GM21619 (cell line): ENCODE results near the gene PDZRN3.

ENCODE experiments used
- ATAC-seq: cut with Tn5 transposase; IDR thresholded peaks from one replicate; pipeline ENCODE4 v1.9.1; 2021; ENCODE audit not compliant: unreplicated experiment

The PDZRN3 gene

DNA sequence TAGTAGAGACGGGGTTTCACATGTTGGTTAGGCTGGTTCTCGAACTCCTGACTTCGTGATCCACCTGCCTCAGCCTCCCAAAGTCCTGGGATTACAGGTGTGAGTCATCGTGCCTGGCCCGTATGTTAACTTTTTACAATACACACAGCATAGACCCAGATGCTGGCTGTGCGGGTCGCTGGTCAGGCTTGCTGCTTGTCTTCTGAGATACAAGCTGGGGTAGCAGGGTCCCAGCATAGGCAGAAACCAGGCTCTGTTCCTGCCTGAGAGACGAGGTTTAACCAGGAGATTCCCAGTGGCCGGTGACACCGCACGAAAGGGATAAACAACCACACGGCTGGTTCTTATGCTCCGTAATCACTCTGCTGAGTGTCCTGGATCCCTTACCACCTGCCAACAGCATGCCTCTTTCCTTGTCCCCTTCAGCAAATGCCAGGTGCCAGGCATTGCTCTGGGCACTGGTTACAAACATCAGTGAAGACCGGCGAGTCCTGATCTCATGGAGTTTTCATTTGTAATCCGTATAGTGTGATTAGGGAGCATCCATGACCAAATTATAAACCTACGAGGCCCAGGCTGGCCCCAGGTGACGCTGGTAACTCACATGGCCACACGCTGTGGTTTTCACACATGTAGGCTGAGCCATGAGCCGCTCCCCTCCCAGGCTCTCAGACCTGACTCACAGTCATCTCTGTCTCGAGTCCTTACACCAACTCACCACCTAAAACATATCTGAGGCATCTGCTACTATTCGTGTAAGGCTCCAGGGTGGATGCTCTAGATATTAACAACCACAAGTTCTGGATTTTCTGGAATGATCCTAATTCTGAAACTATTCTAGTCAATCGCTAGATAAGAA is 125.7 kb downstream of the PDZRN3 start:
- peak; percentile 53 for ATAC-seq

DNA sequence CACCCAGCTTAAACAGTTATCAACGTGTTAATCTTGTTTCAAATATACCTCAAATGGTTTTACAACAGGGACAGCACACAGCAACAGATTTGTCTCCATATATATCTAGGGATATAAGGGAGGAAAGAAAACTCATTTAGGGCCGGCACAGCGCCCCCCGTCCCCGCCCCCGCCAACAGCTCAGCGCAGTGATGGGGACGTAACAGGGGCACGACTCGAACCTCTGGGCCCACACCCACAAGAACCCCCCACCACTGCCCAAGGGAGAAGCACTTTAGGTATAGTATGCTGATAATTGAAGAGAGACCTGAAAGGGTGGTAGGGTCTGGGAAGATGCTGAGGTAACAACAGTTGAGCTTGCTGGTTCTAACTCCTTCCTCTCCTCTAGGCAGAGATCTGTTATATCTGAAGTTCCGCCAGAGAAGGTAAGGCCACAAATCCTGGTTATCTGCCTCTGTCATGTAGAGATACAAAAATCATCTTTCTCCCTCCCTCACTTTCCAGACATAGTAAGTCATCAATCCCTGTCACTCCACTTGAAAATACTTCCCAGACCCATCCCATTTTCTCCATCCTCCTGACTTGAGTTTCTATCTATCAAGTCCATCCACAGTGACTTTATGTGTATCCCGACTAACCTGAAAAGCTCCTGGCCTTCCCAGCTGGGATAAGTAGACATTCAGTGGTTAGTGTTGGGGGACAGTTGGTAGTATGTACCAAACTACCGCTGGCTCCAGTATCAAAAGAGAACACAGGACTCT is 126.9 kb downstream of the PDZRN3 start:
- no peak for ATAC-seq

DNA sequence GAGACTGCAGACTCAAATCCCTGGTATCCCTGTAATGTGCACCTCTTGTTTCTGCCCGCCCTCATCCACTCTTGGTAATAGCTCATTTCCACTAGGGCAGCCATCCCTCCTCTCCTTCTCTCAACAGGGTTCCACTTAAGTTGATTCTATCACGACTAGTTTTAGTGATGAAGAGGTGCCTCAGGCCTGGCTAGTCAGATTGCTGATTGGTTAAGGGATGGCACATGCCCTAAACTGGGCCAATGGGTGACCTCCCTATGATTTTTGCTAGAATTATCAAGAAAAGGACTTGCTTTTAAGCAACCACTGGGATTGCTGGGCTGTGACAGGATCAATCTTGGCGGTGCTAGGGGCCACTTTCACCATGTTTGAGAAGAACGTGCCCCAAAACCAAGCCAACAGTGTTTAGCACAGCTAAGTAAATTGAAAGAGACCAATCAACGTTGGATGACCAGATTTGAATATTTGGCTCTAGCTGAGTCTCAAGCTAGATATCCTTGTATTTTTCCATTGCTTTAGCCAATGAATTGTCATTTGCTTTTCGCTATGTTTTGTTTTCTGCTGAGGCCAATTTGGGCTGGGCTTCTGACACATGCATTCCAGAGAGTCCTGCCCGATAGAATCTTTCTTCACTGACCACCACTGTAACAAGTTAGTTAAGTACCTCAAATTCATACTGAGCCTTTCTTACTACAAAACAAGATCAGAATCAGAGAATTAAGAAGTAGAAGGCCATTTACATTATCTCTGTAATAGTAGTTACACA is 131.0 kb downstream of the PDZRN3 start:
- ATAC-seq, result no peak

DNA sequence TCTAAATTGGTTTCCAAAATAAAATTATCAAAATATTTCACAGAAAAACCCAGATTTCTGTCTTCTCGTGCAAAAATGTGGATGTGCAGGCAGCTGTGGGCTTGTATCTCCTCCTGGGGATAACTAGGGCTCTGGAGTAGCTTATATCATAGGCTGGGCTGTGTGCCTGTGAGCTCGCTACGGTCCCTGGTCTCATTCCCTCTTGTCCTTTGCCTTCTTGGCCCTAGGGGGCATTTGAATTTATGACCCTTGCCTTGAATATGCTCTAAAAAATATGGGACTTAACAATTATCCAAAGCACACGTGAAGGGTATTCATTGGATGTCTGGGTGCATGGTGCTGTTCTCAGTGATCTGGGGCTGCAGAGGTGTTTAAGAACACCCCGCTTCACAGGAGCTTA is 132.6 kb downstream of the PDZRN3 start:
- ATAC-seq, result no peak

DNA sequence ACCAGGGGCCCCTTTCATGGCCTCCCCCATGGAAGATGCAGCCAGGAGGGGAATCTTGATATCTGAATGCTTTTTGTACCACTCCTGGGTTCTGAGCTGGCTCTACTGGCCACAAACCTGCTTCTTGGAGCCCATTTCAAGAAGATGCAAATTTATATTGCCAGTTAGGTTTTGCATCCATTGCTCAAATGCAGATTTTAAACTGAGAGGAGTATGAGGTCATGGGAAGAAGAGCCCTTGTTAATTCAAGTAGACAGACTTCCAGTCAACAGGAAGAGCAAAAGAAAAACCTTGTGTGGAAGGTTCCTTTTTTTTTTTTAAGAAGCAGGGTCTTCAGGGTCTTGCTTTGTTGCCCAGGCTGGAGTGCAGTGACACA is 133.5 kb downstream of the PDZRN3 start:
- ATAC-seq, result no peak

DNA sequence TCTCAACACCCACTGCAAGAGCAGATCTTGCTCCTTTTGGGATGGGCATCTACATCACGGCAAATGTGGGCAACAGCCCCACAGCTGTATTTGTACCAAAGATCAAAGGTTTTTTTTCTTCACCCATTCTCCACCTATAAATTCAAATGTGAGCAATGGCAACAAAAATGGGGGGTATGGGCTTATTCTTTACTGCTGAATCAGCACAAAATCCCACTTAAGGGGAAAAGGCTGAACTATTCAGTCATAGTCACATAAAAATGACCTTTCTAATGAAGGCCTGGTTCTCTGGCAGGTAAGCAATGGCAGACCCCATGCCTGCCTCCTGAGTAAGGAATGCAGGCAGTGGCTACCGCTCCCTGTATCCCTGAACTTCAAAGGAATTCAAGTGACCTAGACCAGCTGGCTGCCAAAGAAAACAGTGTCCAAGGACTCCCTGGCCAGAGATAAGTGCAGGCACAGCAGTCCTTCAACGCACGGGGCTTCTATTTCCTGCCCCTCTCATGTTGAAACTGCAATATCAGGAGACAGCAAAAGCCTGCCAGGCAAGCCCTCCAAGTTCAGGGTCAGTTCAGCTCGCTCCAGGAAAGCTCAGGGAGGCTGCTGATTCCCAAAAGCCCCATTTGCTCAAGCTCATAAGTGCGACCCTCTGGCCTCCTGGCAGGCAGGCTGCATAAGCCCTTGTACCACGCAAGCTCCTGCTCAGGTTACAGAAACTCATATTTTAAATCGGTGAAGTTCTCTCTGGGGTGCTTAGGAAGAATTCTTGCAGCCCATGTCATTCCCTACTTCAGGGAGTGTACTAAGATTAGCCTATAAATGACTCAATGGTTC is 134.1 kb downstream of the PDZRN3 start:
- no peak for ATAC-seq

DNA sequence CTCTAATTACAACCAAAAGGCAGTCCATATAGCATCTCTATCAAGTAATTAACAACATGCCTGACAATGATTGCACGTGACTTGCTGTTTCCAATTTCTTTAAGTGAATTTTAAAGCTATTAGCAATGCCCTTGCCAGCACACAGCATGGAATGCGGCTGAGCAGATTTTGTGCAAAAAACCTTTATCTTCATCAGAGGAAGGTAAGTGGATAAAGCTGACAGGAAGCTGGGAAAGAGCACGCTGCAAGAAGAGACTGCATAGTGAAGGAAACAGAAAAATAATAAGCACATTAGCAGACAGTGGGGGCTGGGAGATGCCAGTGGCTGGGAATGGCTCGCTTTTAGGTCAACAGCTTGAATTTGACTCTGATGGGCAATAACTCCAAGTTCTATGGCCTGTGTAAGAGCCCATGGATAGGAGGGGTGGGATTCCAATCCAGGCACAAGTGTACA is 138.8 kb downstream of the PDZRN3 start:
- ATAC-seq, result no peak

DNA sequence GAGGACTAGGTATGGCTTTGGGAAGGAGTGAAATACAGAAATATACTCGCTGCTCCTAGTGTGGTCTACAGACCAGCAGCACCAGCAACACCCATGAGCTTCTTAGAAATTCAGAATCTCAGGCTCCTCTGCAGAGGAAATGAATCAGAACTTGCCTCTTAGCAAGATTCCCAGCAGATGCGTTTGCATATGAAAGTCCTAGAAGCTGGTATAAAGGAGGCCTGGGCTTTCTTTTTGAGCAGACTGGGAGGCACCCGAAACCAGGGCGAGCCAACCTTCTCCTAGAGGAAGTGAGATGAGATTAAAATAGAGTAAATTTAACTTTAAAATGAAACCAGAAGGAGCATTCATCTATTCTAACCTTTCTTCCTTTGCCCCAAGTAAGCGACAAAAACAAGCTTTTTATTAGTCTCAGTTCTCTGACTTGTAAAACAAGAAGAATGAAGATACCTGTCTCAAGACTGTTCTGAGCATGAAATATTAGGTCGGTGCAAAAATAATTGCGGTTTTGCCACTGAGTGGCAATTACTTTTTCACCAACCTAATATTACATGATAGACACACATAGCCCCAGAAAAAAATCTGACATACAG is 140.0 kb downstream of the PDZRN3 start:
- ATAC-seq, result peak; percentile 86

DNA sequence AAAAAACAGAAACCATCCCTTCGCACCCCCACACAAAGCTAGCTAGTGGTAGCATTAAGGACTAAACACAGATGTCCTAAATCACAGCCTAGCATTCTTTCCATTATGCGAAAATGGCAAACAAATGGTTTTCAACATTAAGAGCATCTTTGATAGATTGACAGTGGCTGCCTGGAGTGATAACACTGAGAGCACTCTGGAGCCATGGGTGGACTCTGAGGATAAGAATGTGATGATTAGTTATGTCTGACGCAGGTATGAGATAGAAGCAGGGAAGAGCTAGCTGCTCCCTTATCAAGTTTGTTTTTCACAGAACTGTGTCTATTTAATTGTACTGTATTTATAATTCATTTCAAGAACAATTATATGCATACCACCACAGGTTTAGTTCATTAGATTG is 142.9 kb downstream of the PDZRN3 start:
- ATAC-seq, result no peak

DNA sequence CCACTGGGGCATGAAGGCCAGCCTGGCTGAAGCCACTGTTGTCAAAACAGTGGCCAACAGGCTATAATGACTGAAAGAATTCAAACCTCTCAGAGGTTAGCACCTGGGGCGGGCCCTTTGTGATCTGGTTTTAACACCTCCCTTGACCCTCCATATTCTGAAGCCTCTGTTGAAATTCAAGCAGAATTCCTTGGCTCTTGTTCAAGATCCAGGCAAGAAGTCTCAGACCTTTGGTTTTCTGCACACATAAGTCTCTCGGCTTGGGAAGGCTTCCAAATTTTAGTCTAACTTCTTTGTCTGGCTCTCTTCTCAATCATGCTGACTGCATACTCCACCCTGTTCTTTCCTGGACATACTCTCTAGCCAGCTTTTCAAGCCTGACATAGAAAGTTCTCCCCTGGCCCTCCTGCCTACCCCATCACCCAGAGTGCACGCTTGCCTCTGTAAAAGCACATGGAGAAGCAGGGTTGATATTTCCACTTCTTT is 144.5 kb downstream of the PDZRN3 start:
- ATAC-seq, result no peak

DNA sequence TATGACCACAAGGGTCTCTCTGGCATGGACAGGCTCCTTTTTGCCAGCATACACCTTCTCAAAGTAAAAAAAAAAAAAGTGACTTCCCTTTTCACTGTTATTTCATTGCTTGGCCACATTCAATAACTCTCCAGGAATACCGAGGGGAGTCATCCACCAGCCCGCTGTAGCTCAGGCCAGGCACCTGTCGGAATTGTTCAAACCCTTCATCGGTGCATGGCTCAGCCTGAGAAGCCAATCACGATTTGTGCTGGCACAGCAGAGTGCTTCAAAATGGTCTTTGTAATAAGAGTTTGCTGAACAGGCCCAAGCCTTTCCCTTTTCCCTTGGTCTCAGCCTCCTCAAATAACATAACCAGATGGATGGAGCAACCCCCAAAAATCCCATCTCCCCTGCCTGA is 145.4 kb downstream of the PDZRN3 start:
- no peak for ATAC-seq

DNA sequence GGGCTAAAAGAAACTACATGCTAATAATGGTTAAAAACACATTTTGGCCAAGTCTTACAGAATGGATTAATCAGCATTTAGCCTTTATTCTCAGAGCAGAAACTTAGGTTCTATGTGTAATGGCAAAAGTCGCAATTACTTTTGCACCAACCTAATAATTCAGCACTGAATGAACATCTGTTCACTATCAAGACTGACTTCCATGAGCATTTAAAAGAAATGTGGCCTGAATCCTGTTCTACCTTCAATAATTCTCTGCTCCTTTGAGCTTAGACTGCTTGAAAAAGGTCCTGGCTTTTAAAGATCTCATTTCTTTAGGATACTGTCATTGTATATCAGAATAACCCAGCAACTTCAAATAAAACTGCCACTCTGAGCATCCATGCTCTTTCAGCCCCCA is 145.9 kb downstream of the PDZRN3 start:
- no peak for ATAC-seq

DNA sequence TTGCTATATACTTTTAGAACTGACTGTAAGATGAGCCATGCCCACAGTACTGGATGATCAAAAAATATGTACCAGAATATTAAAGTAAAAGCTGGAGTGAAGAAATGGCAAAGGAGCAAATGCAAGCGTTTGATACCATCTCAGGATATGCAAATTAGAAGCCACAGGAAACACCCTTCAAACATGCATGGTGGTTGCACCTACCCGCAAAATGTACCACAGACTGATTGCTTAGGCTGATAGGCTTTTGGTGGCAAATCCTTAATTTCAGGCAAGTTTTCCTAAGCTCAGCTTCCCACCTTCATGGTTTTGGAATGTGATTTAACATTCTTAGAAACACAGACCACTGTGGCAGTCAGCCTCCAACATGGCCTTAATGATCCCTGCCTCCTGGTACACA is 149.0 kb downstream of the PDZRN3 start:
- no peak for ATAC-seq

DNA sequence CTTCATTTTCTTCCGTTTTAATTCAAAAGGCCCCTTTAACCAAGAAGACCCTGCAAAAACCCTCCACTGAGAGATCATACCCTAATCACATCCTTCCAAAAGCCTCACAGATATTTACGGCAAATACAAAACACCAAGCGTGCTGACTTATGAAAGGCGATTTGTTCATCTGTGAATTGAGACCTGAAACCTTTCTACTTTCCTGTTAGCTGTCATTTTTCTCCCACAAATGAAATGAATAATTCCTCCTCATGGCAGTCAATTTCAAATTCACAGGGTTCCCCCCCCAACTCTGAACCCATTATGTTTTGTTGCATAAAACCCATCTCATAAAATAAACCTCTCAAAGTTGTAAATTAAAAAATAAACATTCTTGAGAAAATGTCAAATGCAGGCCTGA is 149.6 kb downstream of the PDZRN3 start:
- no peak for ATAC-seq

DNA sequence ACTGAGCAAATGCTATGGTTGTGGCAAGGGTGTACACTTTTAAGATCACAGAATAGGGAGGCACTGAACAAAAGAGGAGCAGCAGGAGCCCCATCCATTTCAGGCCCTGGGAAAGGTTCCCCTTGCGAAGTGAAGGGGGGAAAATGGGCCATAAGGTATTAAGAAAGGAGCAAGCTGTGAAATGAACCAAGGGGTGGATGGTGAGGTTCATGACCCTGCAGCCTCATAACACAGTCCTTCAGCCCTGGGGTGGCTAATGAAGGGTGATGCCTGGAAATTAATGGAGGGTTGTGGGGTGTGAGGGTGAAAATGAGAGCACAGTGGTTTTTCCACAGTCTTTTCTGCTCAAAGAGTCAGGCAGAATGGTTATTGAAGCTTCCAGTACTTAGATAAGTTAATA is 150.1 kb downstream of the PDZRN3 start:
- no peak for ATAC-seq

DNA sequence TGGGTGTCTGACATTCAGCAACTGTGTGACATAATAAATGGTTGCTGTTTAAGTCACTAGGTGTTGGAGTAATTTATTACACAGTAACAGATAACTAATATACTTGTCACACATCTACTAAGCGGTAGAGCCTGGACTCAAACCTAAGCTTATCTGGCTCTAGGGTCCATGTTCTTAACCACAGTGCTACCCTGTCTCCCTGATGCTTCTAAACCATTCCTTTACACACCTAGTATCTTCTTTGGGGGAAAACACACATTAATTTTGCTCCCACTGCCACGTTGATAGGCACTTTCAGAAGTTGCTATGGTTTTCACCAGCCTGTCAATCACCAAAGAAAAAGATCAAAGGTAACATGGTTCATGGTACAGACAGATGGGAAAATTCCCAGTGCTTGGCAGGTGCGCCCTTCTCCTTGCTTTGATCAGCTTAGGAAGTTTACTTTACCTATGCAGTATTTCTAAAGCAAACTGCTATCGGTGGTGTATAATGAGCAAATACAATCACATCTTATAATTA is 150.8 kb downstream of the PDZRN3 start:
- no peak for ATAC-seq

DNA sequence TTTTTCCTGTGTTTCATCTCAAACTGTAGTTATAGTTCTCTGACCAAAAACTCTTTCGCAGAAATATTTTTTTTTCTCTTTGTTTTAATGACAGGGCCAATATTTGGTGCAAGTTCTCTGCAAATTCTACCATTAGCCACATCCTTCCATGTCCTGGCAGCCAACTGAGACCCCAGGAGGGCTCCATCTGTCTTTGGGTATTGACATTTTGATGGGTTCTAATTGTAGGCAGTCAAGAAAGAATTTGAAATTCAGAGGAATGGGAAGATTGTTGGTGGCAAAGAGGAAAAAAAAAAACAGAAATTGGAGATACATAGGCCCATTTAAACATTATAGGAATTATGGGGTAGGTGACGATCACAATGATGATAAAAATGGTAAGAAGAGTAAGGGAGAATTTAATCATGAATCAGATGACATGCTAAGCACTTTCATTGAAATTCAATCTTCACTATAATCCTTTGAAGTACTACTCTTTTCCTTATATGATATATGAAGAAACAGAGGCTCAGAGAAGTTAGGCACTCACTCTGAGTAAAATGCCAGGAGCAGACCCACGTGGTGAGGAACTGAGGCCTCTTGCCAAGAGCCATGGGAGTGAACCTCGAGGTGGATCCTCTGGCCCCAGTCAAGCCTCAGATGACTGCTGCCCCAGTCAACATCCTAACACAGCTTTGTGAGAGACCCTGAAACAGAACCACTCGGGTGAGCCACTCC is 151.4 kb downstream of the PDZRN3 start:
- ATAC-seq, result no peak

DNA sequence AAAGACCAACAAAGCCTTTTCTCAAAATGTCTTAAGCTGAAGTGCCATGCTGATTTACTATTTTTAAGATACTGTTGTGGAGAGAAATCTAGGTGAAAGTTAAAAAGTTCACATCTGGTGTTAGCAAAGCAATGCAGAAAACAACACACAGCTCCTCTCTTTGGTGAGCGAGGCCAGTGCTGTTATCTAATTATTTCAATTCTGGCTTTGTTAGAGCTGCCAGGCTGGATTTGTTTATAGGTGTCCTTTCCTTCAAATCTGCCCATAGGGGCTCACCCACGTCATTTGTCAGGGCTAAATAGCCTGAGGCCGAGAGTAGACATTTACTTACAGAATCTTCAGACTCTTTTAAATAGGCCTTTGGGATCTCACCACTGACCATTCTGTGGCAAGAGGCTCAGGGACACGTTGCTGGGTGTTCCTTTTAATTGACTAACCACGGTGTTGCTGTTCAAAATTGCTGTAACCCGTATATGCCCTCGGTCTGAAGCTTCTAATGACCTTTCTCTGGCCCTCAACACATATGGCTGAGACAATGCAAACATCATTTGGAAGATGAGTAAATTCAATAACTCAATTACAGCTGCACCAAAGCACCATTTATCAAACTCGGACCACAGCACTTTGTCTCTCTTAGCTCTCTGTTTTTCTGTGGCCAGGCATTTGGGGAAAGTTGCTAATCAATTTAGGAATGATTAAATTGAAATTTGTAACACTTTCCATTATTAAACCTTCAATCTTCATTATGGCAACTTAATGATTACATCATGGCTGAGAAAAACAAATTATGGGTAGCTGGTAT is 152.6 kb downstream of the PDZRN3 start:
- no peak for ATAC-seq
